NCI-H446 treated with DMSO at 0.1 percent for 48 hours (cell line): Measurements from ENCODE around the gene CIAO1.
A peak's percentile ranks its signal among the peaks of the same experiment; 100 is the strongest.
"Not testable (repeated sequence)": the region's sequence is repeated elsewhere in the genome, so short reads cannot be mapped to it uniquely, and the experiment has no call there.

Source experiments
- DNase-seq: peaks from one replicate; lab custom pipeline; 2025; lab: John Stamatoyannopoulos, UW

The CIAO1 gene

GRCh38 chr2:96276787-96277499 lies 10.9 kb downstream of the CIAO1 start:
- no peak for DNase-seq

- no peak for DNase-seq
Observed at GRCh38 chr2:96287273-96287856, 21.3 kb downstream of the CIAO1 start.

GRCh38 chr2:96291751-96292150 lies 25.7 kb downstream of the CIAO1 start:
- no peak for DNase-seq

- DNase-seq = not testable (repeated sequence)
Observed at GRCh38 chr2:96294271-96294670, 28.2 kb downstream of the CIAO1 start.

GRCh38 chr2:96296925-96297324 lies 30.9 kb downstream of the CIAO1 start:
- no peak for DNase-seq

GRCh38 chr2:96301865-96302264 lies 35.8 kb downstream of the CIAO1 start:
- DNase-seq = no peak

GRCh38 chr2:96304606-96305005 lies 38.6 kb downstream of the CIAO1 start:
- DNase-seq = no peak

- peak; percentile 66 for DNase-seq
Observed at GRCh38 chr2:96305091-96305978, 39.3 kb downstream of the CIAO1 start, which contains the start of gene SNRNP200. Gene SNRNP200, minus strand, starts transcription at chr2:96305546. Its CDS starts 109 bp downstream, at chr2:96305437.

- no peak for DNase-seq
Observed at GRCh38 chr2:96305979-96306308, 39.9 kb downstream of the CIAO1 start.

GRCh38 chr2:96306370-96306769 lies 40.3 kb downstream of the CIAO1 start:
- DNase-seq = no peak

GRCh38 chr2:96308248-96308647 lies 42.2 kb downstream of the CIAO1 start:
- DNase-seq = no peak

- DNase-seq = no peak
Observed at GRCh38 chr2:96315005-96315399, 49.0 kb downstream of the CIAO1 start.

GRCh38 chr2:96315400-96316071 lies 49.5 kb downstream of the CIAO1 start:
- no peak for DNase-seq

- DNase-seq = no peak
Observed at GRCh38 chr2:96316999-96317398, 51.0 kb downstream of the CIAO1 start.

- DNase-seq = no peak
Observed at GRCh38 chr2:96317584-96317997, 51.6 kb downstream of the CIAO1 start.

- no peak for DNase-seq
Observed at GRCh38 chr2:96318723-96319122, 52.7 kb downstream of the CIAO1 start.

- DNase-seq = no peak
Observed at GRCh38 chr2:96319396-96319795, 53.4 kb downstream of the CIAO1 start.

- no peak for DNase-seq
Observed at GRCh38 chr2:96320326-96320725, 54.3 kb downstream of the CIAO1 start.

- no peak for DNase-seq
Observed at GRCh38 chr2:96320728-96321622, 55.0 kb downstream of the CIAO1 start.
